OCI-LY7 (cell line): Measurements from ENCODE around the gene UCHL1. TPM values are rescaled to one million over a fixed set of nuclear protein-coding genes. Genes with fewer than 3 reads are reported as not detected.

ENCODE experiments used
- BruUV-seq: library from RNA; stranded (reverse); fragments of 400-500 nt; replicated peaks from 2 replicates; lab custom pipeline; 2021; lab: Mats Ljungman, UMichigan
- CTCF ChIA-PET: fragments of 300-600 bp; sonication (Branson Sonifier 250); formaldehyde crosslinking; loops from one replicate; lab custom pipeline; 2022; ENCODE audit warnings: antibody characterized with exemption; ENCODE audit not compliant: unreplicated experiment; lab: Charles Lee
- POLR2A ChIA-PET: fragments of 300-600 bp; sonication (Branson Sonifier 250); formaldehyde crosslinking; loops from one replicate; lab custom pipeline; 2022; ENCODE audit warnings: antibody characterized with exemption; lab: Charles Lee
- DNase-seq: peaks from one replicate; pipeline ENCODE4 v3.0.0-alpha.2; 2015; ENCODE audit warnings: low spot score
- H2AFZ ChIP-seq: fragments of 200-600 bp; sonication (generic), shearing (Covaris generic); 2 replicates; pipeline ENCODE4 v1.6.1; 2014; ENCODE audit warnings: mild to moderate bottlenecking, antibody characterized with exemption, low read length, moderate library complexity
- H3K27ac ChIP-seq: fragments of 200-600 bp; sonication (generic); 2 replicates; pipeline ENCODE4 v1.5.1; 2014; ENCODE audit warnings: mixed run types, low read depth, mild to moderate bottlenecking, moderate library complexity, low read length, inconsistent platforms; ENCODE audit not compliant: poor library complexity, severe bottlenecking
- H3K36me3 ChIP-seq: fragments of 200-600 bp; sonication (generic); 2 replicates; pipeline ENCODE4 v1.6.1; 2014; ENCODE audit warnings: mild to moderate bottlenecking, antibody characterized with exemption, low read length, moderate library complexity, mixed read lengths; ENCODE audit not compliant: insufficient read depth
- H3K4me1 ChIP-seq: fragments of 200-600 bp; sonication (generic); 2 replicates; pipeline ENCODE4 v1.5.1; 2014; ENCODE audit warnings: mild to moderate bottlenecking, low read length; ENCODE audit not compliant: insufficient read depth, poor library complexity, severe bottlenecking
- H3K4me2 ChIP-seq: fragments of 200-600 bp; sonication (generic); 2 replicates; pipeline ENCODE4 v1.6.1; 2014; ENCODE audit warnings: mild to moderate bottlenecking, low read length
- H3K4me3 ChIP-seq: fragments of 200-600 bp; sonication (generic); 2 replicates; pipeline ENCODE4 v1.5.1; 2014; ENCODE audit warnings: mild to moderate bottlenecking, low read depth, low read length; ENCODE audit not compliant: poor library complexity, severe bottlenecking
- H3K79me2 ChIP-seq: fragments of 200-600 bp; sonication (generic); 2 replicates; pipeline ENCODE4 v1.6.1; 2016; ENCODE audit warnings: low read depth, mild to moderate bottlenecking, low read length, moderate library complexity, mixed read lengths; ENCODE audit not compliant: insufficient read depth
- H3K9me2 ChIP-seq: fragments of 200-600 bp; sonication (generic); 2 replicates; pipeline ENCODE4 v1.6.1; 2016; ENCODE audit warnings: mild to moderate bottlenecking, low read length, mixed read lengths; ENCODE audit not compliant: insufficient read depth
- H3K9me3 ChIP-seq: fragments of 200-600 bp; sonication (generic); 2 replicates; pipeline ENCODE4 v1.6.1; 2014; ENCODE audit warnings: mild to moderate bottlenecking, mixed run types, low read length, mixed read lengths
- H4K20me1 ChIP-seq: fragments of 200-600 bp; sonication (generic); 2 replicates; pipeline ENCODE4 v1.6.1; 2014; ENCODE audit warnings: mild to moderate bottlenecking, antibody characterized with exemption, low read length, moderate library complexity, mixed read lengths; ENCODE audit not compliant: insufficient read depth
- CTCF ChIP-seq: fragments of 200-600 bp; sonication (generic); conservative IDR thresholded peaks from 2 replicates; pipeline ENCODE4 v1.5.1; 2014; ENCODE audit warnings: mild to moderate bottlenecking, antibody characterized with exemption, low read length, moderate library complexity, mixed read lengths
- EZH2phosphoT487 ChIP-seq: fragments of 200-600 bp; sonication (generic); IDR thresholded peaks from 2 replicates; pipeline ENCODE4 v1.6.1; 2018; ENCODE audit warnings: low read depth, borderline replicate concordance, mild to moderate bottlenecking, mixed run types, antibody characterized with exemption, low read length, moderate library complexity, mixed read lengths
- intact Hi-C: fragments of 100-400 bp; cut with micrococcal nuclease; formaldehyde crosslinking; loops from one replicate; pipeline ENCODE4 v1.10.0; 2022; ENCODE audit not compliant: unreplicated experiment
- total RNA-seq, 2 experiments: library from RNA; depleted of rRNA in 1 of 2; stranded (reverse); fragments of >200 nt in 1 of 2; shearing (Covaris generic) in 1 of 2; gene quantifications; 2 replicates each; pipeline ENCODE4 v1.2.3, GENCODE V29; 2014 to 2022

The UCHL1 gene
- total RNA-seq, 2 experiments from 2014 or later: 430 to 432 TPM

DNA sequence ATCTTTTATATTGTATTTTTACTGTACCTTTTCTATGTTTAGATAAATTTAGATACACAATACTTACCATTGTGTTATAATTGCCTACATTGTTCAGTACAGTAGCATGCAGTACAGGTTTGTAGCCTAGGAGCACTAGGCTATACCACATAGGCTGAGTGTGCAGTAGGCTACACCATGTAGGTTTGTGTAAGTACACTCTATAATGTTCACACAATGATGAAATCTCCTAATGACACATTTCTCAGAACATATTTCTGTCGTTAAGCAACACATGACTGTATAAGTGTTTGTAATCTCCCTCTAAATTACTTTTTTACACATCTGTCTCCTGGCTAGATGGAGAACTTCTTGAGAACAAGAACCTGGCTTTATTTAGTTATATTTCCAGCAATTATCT lies 40.3 kb downstream of the UCHL1 start:
- no peaks in the 10 kb centered on the region for H3K79me2 ChIP-seq
- H4K20me1 ChIP-seq: no peaks in the 10 kb centered on the region
- H3K4me1 ChIP-seq: no peaks in the 10 kb centered on the region
- H3K9me3 ChIP-seq: peaks cover 14% of the 10 kb centered on the region; the same call in 1 of the 2 replicates
- DNase-seq: no peak
- BruUV-seq: no TSS peak
- no peaks in the 10 kb centered on the region for H3K36me3 ChIP-seq
- CTCF ChIA-PET: no interaction called here
- no peak overlapping the region for H3K4me2 ChIP-seq
- intact Hi-C loops: no loop called here
- POLR2A ChIA-PET: interaction anchor here (0.6 to 0.9 kb wide), 3 partner anchors 9 to 596 kb away, joined by 3 to 5 read pairs (median 4); no protein-coding TSS in a partner anchor
- TF ChIP-seq EZH2phosphoT487 (no peak), CTCF (no peak)
- H3K27ac ChIP-seq: no peak overlapping the region
- no peak overlapping the region for H2AFZ ChIP-seq
- H3K4me3 ChIP-seq: no peak overlapping the region
- H3K9me2 ChIP-seq: no peaks in the 10 kb centered on the region

DNA sequence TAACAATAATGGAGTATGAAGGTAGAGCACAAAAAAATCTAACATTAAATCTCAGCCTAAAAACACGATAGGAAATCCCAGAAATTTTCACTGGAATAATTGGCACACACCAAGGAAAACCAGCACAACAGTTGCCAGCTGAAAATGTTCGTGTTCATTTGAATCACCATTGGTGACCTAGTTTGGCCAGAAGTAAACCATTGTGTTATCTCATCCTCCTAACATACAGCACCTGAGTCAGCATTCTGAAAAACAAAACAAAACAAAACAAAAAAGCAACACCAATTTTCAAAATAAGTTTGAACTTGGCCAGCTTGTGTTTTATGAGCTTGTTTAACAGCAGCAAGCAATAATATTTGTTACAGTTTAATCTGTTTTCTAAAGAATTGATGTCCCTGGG lies 41.1 kb downstream of the UCHL1 start:
- no TSS peak for BruUV-seq
- intact Hi-C loops: no loop called here
- DNase-seq: no peak
- H4K20me1 ChIP-seq: no peaks in the 10 kb centered on the region
- no peaks in the 10 kb centered on the region for H3K4me1 ChIP-seq
- no peak overlapping the region for H3K4me2 ChIP-seq
- no peak overlapping the region for H3K4me3 ChIP-seq
- ChIA-PET CTCF (no interaction called here), POLR2A (no interaction called here)
- peaks cover 14% of the 10 kb centered on the region; the same call in 1 of the 2 replicates for H3K9me3 ChIP-seq
- H2AFZ ChIP-seq: no peak overlapping the region
- H3K27ac ChIP-seq: no peak overlapping the region
- H3K36me3 ChIP-seq: no peaks in the 10 kb centered on the region
- TF ChIP-seq CTCF (no peak), EZH2phosphoT487 (no peak)
- H3K9me2 ChIP-seq: no peaks in the 10 kb centered on the region
- no peaks in the 10 kb centered on the region for H3K79me2 ChIP-seq

DNA sequence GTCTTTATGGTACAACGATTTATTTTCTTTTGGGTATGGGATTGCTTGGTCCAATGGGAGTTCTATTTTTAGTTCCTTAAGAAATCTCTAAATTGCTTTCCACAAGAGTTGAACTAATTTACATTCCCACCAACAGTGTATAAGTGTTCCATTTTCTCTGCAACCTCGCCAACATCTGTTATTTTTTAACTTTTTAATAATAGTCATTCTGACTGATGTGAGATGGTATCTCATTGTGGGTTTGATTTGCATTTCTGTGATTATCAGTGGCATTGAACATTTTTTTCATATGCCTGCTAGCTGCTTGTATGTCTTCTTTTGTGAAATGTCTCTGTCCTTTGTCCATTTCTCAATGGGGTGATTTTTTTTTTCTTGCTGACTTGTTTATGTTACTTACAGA lies 42.8 kb downstream of the UCHL1 start:
- no peak overlapping the region for H2AFZ ChIP-seq
- H3K4me2 ChIP-seq: no peak overlapping the region
- no peaks in the 10 kb centered on the region for H4K20me1 ChIP-seq
- H3K4me3 ChIP-seq: no peak overlapping the region
- DNase-seq: no peak
- H3K79me2 ChIP-seq: no peaks in the 10 kb centered on the region
- no peaks in the 10 kb centered on the region for H3K36me3 ChIP-seq
- no TSS peak for BruUV-seq
- no peak overlapping the region for H3K27ac ChIP-seq
- no peak for TF ChIP-seq CTCF
- TF ChIP-seq EZH2phosphoT487: no peak
- H3K9me2 ChIP-seq: no peaks in the 10 kb centered on the region
- H3K4me1 ChIP-seq: no peaks in the 10 kb centered on the region
- H3K9me3 ChIP-seq: peaks cover 10% of the 10 kb centered on the region; the same call in 1 of the 2 replicates
- POLR2A ChIA-PET: interaction anchor here (0.6 to 0.7 kb wide), 3 partner anchors 309 to 993 kb away, joined by 3 read pairs; no protein-coding TSS in a partner anchor
- CTCF ChIA-PET: no interaction called here
- intact Hi-C loops: no loop called here
